Dendritic cell treated with granulocyte-macrophage colony-stimulating factor and Interleukin-4, amounts not matched to agents 40 ng/mL and 50 ng/mL, for 4 days (primary cell): Measurements from ENCODE around the gene SLC40A1.

Source experiments
- H3K27ac Mint-ChIP-seq: one replicate; pipeline ENCODE4 v1.8.0; 2022; ENCODE audit warnings: mild to moderate bottlenecking, mixed read lengths
- H3K27me3 Mint-ChIP-seq: one replicate; pipeline ENCODE4 v1.8.0; 2022; ENCODE audit warnings: mild to moderate bottlenecking, mixed read lengths
- H3K36me3 Mint-ChIP-seq: one replicate; pipeline ENCODE4 v1.8.0; 2022; ENCODE audit warnings: low read depth, mixed read lengths
- H3K4me1 Mint-ChIP-seq: one replicate; pipeline ENCODE4 v1.8.0; 2022; ENCODE audit warnings: low read depth, mixed read lengths
- H3K4me3 Mint-ChIP-seq: one replicate; pipeline ENCODE4 v1.8.0; 2022; ENCODE audit warnings: mild to moderate bottlenecking, moderate library complexity, mixed read lengths
- H3K9me3 Mint-ChIP-seq: one replicate; pipeline ENCODE4 v1.8.0; 2022; ENCODE audit warnings: mixed read lengths
- intact Hi-C: fragments of 100-400 bp; cut with micrococcal nuclease; formaldehyde crosslinking; loops from one replicate; pipeline ENCODE4 v1.15.0; 2022

SLC40A1 gene

GRCh38 chr2:189514104-189514503, 66.5 kb downstream of the SLC40A1 start:
- peak overlapping the region; percentile 44 for H3K4me3 Mint-ChIP-seq
- peak overlapping the region; percentile 67 for H3K27ac Mint-ChIP-seq
- no peaks in the 10 kb centered on the region for H3K27me3 Mint-ChIP-seq
- peaks cover 31% of the 10 kb centered on the region for H3K9me3 Mint-ChIP-seq
- H3K4me1 Mint-ChIP-seq = peaks cover 57% of the 10 kb centered on the region
- H3K36me3 Mint-ChIP-seq = peaks cover 10% of the 10 kb centered on the region
- intact Hi-C loops = loop anchor here (2.0 kb wide), 1 partner anchor 55 kb away; no protein-coding TSS in a partner anchor

GRCh38 chr2:189512879-189513278, 67.7 kb downstream of the SLC40A1 start:
- H3K36me3 Mint-ChIP-seq = peaks cover 15% of the 10 kb centered on the region
- peaks cover 35% of the 10 kb centered on the region for H3K9me3 Mint-ChIP-seq
- no peaks in the 10 kb centered on the region for H3K27me3 Mint-ChIP-seq
- no peak overlapping the region for H3K4me3 Mint-ChIP-seq
- H3K27ac Mint-ChIP-seq = peak overlapping the region; percentile 67
- H3K4me1 Mint-ChIP-seq = peaks cover 54% of the 10 kb centered on the region
- intact Hi-C loops = no loop called here

DNA sequence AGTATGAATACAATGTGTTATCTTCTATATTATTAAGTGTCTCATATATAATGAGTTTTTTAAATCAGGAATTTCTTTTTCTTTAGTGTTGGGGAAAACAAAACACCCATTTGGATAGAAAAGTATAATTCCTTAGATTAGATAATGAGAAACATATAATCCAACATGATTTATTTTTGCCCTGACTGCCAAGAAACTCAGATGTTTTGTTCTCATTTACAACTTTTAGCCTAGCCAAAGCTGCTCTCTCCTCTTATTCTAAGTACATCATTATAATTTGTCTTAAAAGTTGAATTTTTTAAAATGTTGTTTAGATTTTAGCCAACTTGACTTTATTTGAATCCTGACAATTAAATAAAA, 68.6 kb downstream of the SLC40A1 start:
- Mint-ChIP-seq H3K4me1 (peaks cover 45% of the 10 kb centered on the region), H3K4me3 (no peak overlapping the region), H3K27ac (no peak overlapping the region), H3K36me3 (peaks cover 9% of the 10 kb centered on the region), H3K27me3 (no peaks in the 10 kb centered on the region), H3K9me3 (peaks cover 26% of the 10 kb centered on the region)
- intact Hi-C loops = no loop called here

DNA sequence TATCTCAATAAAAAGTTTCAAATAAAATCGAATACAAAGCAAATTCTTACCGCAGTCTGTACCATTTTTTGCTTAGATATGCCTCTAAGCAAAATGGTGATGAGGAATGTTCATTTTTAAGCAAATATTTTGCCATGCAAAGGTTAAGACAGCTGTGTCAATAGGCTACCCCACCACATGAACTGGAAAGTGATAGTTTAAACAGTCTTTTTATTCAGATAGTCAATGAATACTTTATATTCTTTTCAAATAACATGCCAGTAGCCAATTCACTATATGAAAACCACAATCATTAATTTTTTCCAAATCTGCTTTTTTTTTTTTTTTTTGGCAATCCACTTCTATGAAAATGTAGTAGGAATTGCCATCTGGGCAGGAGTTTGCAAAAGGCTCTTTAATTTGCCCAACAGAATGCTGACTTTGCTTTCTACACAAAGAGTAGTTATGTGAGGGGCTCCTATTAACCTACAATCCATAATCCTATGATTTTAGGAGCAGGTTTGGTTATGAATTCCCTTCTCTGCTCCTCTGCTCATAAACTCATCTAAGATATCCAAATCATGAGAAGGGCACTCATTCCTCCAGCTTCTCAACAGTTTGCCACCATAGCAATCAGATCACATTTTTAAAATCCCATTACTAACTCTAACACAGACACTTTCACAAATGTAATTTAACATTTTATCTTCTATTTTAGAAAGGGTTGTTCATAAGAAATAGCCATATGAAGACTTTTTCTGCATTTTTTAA, 69.2 kb downstream of the SLC40A1 start:
- Mint-ChIP-seq H3K4me3 (no peak overlapping the region), H3K4me1 (peaks cover 43% of the 10 kb centered on the region), H3K36me3 (peaks cover 8% of the 10 kb centered on the region), H3K27me3 (no peaks in the 10 kb centered on the region), H3K9me3 (peaks cover 23% of the 10 kb centered on the region), H3K27ac (no peak overlapping the region)
- intact Hi-C loops = no loop called here
